Measurements from ENCODE around the gene SKAP2. TPM values are rescaled to one million over a fixed set of nuclear protein-coding genes. Genes with fewer than 3 reads are reported as not detected.

The SKAP2 gene
- total RNA-seq, 1 experiment from 2014 or later = 66.8 TPM

DNA sequence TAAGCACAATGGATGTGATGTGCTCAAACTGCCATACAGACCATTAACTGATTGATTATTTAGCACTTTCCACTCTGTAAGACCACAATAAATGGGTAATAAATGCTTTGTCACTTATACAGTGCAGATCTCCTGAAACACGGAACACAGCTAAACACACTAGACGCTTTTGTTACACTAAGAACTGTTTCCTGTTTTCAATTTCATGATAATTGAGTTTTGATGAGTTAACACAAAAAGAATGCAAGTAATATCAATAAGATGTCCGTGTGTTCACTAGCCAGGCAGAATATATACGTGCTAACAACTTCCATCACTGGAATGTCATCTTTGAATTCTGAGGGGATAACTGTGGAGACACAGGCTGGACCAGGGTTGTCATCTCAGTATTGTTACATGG is 178.8 kb downstream of the SKAP2 start:
- Histone ChIP-seq H3K4me3 (ENCODE audit: low read depth in 2 of 2, low read length in 2 of 2) (no peak overlapping the region), H3K4me1 (ENCODE audit: control insufficient read depth, insufficient read depth, low read length) (peaks cover 6% of the 10 kb centered on the region; the same call in 1 of the 2 replicates), H3K27me3 (ENCODE audit: control insufficient read depth, insufficient read depth, low read length) (no peaks in the 10 kb centered on the region), H3K36me3 (ENCODE audit: control insufficient read depth, insufficient read depth, low read length) (no peaks in the 10 kb centered on the region), H3K9me3 (ENCODE audit: control insufficient read depth, insufficient read depth, low read depth, low read length) (no peaks in the 10 kb centered on the region), H3K27ac (ENCODE audit: low read length) (no peak overlapping the region)
- no peak for DNase-seq (ENCODE audit: low read depth, low spot score)
- in situ Hi-C loops (cut with HindIII; ENCODE audit: low pct_unique_long_range_greater_than_20kb, low sequenced_read_pairs) = no loop called here
- intact Hi-C loops (cut with micrococcal nuclease; ENCODE audit: unreplicated experiment) = loop anchor here (2.0 kb wide), 1 partner anchor 169 kb away; no protein-coding TSS in a partner anchor
- CTCF ChIA-PET = no interaction called here
- POLR2A ChIA-PET = no interaction called here
- no peak for TF ChIP-seq POLR2AphosphoS5 (IDR thresholded peaks at IDR 0.05; ENCODE audit: low read depth, low read length)
- TF ChIP-seq, protein P1, sequence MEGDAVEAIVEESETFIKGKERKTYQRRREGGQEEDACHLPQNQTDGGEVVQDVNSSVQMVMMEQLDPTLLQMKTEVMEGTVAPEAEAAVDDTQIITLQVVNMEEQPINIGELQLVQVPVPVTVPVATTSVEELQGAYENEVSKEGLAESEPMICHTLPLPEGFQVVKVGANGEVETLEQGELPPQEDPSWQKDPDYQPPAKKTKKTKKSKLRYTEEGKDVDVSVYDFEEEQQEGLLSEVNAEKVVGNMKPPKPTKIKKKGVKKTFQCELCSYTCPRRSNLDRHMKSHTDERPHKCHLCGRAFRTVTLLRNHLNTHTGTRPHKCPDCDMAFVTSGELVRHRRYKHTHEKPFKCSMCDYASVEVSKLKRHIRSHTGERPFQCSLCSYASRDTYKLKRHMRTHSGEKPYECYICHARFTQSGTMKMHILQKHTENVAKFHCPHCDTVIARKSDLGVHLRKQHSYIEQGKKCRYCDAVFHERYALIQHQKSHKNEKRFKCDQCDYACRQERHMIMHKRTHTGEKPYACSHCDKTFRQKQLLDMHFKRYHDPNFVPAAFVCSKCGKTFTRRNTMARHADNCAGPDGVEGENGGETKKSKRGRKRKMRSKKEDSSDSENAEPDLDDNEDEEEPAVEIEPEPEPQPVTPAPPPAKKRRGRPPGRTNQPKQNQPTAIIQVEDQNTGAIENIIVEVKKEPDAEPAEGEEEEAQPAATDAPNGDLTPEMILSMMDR (IDR thresholded peaks at IDR 0.05) = no peak
- TF ChIP-seq, protein P2, sequence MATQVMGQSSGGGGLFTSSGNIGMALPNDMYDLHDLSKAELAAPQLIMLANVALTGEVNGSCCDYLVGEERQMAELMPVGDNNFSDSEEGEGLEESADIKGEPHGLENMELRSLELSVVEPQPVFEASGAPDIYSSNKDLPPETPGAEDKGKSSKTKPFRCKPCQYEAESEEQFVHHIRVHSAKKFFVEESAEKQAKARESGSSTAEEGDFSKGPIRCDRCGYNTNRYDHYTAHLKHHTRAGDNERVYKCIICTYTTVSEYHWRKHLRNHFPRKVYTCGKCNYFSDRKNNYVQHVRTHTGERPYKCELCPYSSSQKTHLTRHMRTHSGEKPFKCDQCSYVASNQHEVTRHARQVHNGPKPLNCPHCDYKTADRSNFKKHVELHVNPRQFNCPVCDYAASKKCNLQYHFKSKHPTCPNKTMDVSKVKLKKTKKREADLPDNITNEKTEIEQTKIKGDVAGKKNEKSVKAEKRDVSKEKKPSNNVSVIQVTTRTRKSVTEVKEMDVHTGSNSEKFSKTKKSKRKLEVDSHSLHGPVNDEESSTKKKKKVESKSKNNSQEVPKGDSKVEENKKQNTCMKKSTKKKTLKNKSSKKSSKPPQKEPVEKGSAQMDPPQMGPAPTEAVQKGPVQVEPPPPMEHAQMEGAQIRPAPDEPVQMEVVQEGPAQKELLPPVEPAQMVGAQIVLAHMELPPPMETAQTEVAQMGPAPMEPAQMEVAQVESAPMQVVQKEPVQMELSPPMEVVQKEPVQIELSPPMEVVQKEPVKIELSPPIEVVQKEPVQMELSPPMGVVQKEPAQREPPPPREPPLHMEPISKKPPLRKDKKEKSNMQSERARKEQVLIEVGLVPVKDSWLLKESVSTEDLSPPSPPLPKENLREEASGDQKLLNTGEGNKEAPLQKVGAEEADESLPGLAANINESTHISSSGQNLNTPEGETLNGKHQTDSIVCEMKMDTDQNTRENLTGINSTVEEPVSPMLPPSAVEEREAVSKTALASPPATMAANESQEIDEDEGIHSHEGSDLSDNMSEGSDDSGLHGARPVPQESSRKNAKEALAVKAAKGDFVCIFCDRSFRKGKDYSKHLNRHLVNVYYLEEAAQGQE (IDR thresholded peaks at IDR 0.05; ENCODE audit: insufficient read depth in 1 of 2, low read depth in 2 of 2, low read length in 1 of 2) = no peak
- no peak for TF ChIP-seq SIN3A (IDR thresholded peaks at IDR 0.05; ENCODE audit: borderline replicate concordance, insufficient read depth, low read depth, low read length)
- TF ChIP-seq TCF7L2 (IDR thresholded peaks at IDR 0.05; ENCODE audit: low read depth, low read length) = no peak
- no TSS peak for BruUV-seq (replicated peaks)
- ATAC-seq = no peak

DNA sequence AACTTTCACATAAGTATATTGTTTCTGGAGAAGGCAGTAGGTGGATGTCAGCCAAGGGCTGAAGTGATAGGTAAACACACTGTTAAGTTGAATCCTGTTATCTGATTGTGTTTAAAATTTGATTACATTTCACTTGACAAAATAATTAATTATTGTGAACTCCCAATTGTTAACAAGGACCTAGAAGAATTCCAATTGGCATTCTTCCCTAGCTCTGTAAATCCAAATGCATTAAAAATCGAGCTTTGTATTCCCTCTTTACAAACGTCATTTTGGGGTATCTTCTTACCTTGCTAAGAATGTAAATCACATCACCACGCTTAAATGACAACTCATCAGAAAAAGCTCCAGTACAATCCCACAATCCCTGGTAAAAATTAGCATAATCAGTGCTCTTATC is 179.9 kb downstream of the SKAP2 start:
- Histone ChIP-seq H3K27ac (ENCODE audit: low read length) (no peak overlapping the region), H3K4me3 (ENCODE audit: low read depth in 2 of 2, low read length in 2 of 2) (no peak overlapping the region), H3K4me1 (ENCODE audit: control insufficient read depth, insufficient read depth, low read length) (peaks cover 6% of the 10 kb centered on the region; the same call in 1 of the 2 replicates), H3K27me3 (ENCODE audit: control insufficient read depth, insufficient read depth, low read length) (no peaks in the 10 kb centered on the region), H3K36me3 (ENCODE audit: control insufficient read depth, insufficient read depth, low read length) (no peaks in the 10 kb centered on the region), H3K9me3 (ENCODE audit: control insufficient read depth, insufficient read depth, low read depth, low read length) (no peaks in the 10 kb centered on the region)
- no TSS peak for BruUV-seq (replicated peaks)
- ChIA-PET CTCF (interaction anchor here (0.6 kb wide), 1 partner anchor 484 kb away, joined by 3 read pairs; no protein-coding TSS in a partner anchor), POLR2A (no interaction called here)
- DNase-seq (ENCODE audit: low read depth, low spot score) (no peak), ATAC-seq (no peak)
- in situ Hi-C loops (cut with HindIII; ENCODE audit: low pct_unique_long_range_greater_than_20kb, low sequenced_read_pairs) = no loop called here
- TF ChIP-seq, protein P1 (IDR thresholded peaks at IDR 0.05) = no peak
- TF ChIP-seq TCF7L2 (IDR thresholded peaks at IDR 0.05; ENCODE audit: low read depth, low read length) (no peak), SIN3A (IDR thresholded peaks at IDR 0.05; ENCODE audit: borderline replicate concordance, insufficient read depth, low read depth, low read length) (no peak), POLR2AphosphoS5 (IDR thresholded peaks at IDR 0.05; ENCODE audit: low read depth, low read length) (no peak)
- TF ChIP-seq, protein P2 (IDR thresholded peaks at IDR 0.05; ENCODE audit: insufficient read depth in 1 of 2, low read depth in 2 of 2, low read length in 1 of 2) = no peak
- intact Hi-C loops (cut with micrococcal nuclease; ENCODE audit: unreplicated experiment) = no loop called here

Measured in Panc1 (cell line).